ENCODE results near the gene FUNDC2.

The FUNDC2 gene

GRCh38 chrX:155026420-155026726 is 271 bp upstream of the FUNDC2 start:
- peak overlapping the region; percentile 94 for H3K27ac ChIP-seq
- no peak for TF ChIP-seq ZFX (IDR thresholded peaks at IDR 0.05; ENCODE audit: borderline replicate concordance)
- TF ChIP-seq CTCF (IDR thresholded peaks at IDR 0.05): no peak

GRCh38 chrX:155027509-155028066 is 944 bp downstream of the FUNDC2 start:
- peak overlapping the region; percentile 94 for H3K27ac ChIP-seq
- TF ChIP-seq ZFX (IDR thresholded peaks at IDR 0.05; ENCODE audit: borderline replicate concordance): no peak
- no peak for TF ChIP-seq CTCF (IDR thresholded peaks at IDR 0.05)

- peak overlapping the region; percentile 94 for H3K27ac ChIP-seq
- no peak for TF ChIP-seq ZFX (IDR thresholded peaks at IDR 0.05; ENCODE audit: borderline replicate concordance)
- no peak for TF ChIP-seq CTCF (IDR thresholded peaks at IDR 0.05)
Observed at GRCh38 chrX:155028129-155028528, 1.5 kb downstream of the FUNDC2 start.

- no peak overlapping the region for H3K27ac ChIP-seq
- TF ChIP-seq ZFX (IDR thresholded peaks at IDR 0.05; ENCODE audit: borderline replicate concordance) (no peak), CTCF (IDR thresholded peaks at IDR 0.05) (no peak)
Observed at GRCh38 chrX:155028877-155029291, 2.2 kb downstream of the FUNDC2 start.

GRCh38 chrX:155031657-155032056 is 5.0 kb downstream of the FUNDC2 start:
- no peak for TF ChIP-seq ZFX (IDR thresholded peaks at IDR 0.05; ENCODE audit: borderline replicate concordance)
- TF ChIP-seq CTCF (IDR thresholded peaks at IDR 0.05): no peak
- no peak overlapping the region for H3K27ac ChIP-seq

- no peak overlapping the region for H3K27ac ChIP-seq
- TF ChIP-seq ZFX (IDR thresholded peaks at IDR 0.05; ENCODE audit: borderline replicate concordance) (no peak), CTCF (IDR thresholded peaks at IDR 0.05) (no peak)
Observed at GRCh38 chrX:155035688-155036087, 9.0 kb downstream of the FUNDC2 start.

GRCh38 chrX:155046129-155046810 is 19.6 kb downstream of the FUNDC2 start:
- TF ChIP-seq ZFX (IDR thresholded peaks at IDR 0.05; ENCODE audit: borderline replicate concordance) (no peak), CTCF (IDR thresholded peaks at IDR 0.05) (no peak)
- no peak overlapping the region for H3K27ac ChIP-seq

Data from 22Rv1 (cell line).